DMS114 treated with DMSO at 0.1 percent for 48 hours (cell line): ENCODE measurements around the gene MBD5.

Experiments
- DNase-seq: peaks from one replicate; lab custom pipeline; 2025; ENCODE audit not compliant: unreplicated experiment; lab: John Stamatoyannopoulos, UW

Gene MBD5

GRCh38 chr2:148515120-148515519, 494.2 kb downstream of the MBD5 start:
- DNase-seq, result no peak

- DNase-seq, result no peak
Measured at GRCh38 chr2:148515976-148516375, 495.1 kb downstream of the MBD5 start.

GRCh38 chr2:148517296-148517695, 496.4 kb downstream of the MBD5 start:
- no peak for DNase-seq

- DNase-seq, result no peak
Measured at GRCh38 chr2:148517822-148518221, 496.9 kb downstream of the MBD5 start.

GRCh38 chr2:148519013-148519412, 498.1 kb downstream of the MBD5 start:
- DNase-seq, result no peak

- DNase-seq, result no peak
Measured at GRCh38 chr2:148521181-148521580, 500.3 kb downstream of the MBD5 start.

GRCh38 chr2:148523315-148523714, 502.4 kb downstream of the MBD5 start:
- DNase-seq, result no peak

GRCh38 chr2:148524519-148524919, 503.6 kb downstream of the MBD5 start:
- no peak for DNase-seq

- no peak for DNase-seq
Measured at GRCh38 chr2:148525130-148525529, 504.2 kb downstream of the MBD5 start.

GRCh38 chr2:148526509-148527346, 505.8 kb downstream of the MBD5 start:
- no peak for DNase-seq

GRCh38 chr2:148527488-148528340, 506.8 kb downstream of the MBD5 start:
- no peak for DNase-seq

- DNase-seq, result no peak
Measured at GRCh38 chr2:148528356-148529064, 507.6 kb downstream of the MBD5 start.

GRCh38 chr2:148529745-148530144, 508.9 kb downstream of the MBD5 start:
- no peak for DNase-seq

- no peak for DNase-seq
Measured at GRCh38 chr2:148530350-148530749, 509.5 kb downstream of the MBD5 start.

- no peak for DNase-seq
Measured at GRCh38 chr2:148531235-148531634, 510.3 kb downstream of the MBD5 start.

GRCh38 chr2:148531669-148532428, 511.0 kb downstream of the MBD5 start:
- no peak for DNase-seq

- no peak for DNase-seq
Measured at GRCh38 chr2:148533004-148533403, 512.1 kb downstream of the MBD5 start.

GRCh38 chr2:148533685-148534084, 512.8 kb downstream of the MBD5 start:
- no peak for DNase-seq

GRCh38 chr2:148534416-148535204, 513.7 kb downstream of the MBD5 start:
- no peak for DNase-seq

GRCh38 chr2:148538375-148538774, 517.5 kb downstream of the MBD5 start:
- no peak for DNase-seq
